GM15510 (cell line): ENCODE results near the gene CD276.

Source experiments
- POLR2A ChIP-seq: IDR thresholded peaks from 3 replicates; pipeline ENCODE4 v1.6.1; 2011; ENCODE audit warnings: borderline replicate concordance; ENCODE audit not compliant: insufficient read length; ENCODE audit errors: extremely low read depth

The CD276 gene

GRCh38 chr15:73680549-73680948 is 3.6 kb upstream of the CD276 start:
- TF ChIP-seq POLR2A, result no peak

- TF ChIP-seq POLR2A, result no peak
Measured at GRCh38 chr15:73681063-73681462, 3.1 kb upstream of the CD276 start.

- no peak for TF ChIP-seq POLR2A
Measured at GRCh38 chr15:73681856-73682599, 2.2 kb upstream of the CD276 start.

- no peak for TF ChIP-seq POLR2A
Measured at GRCh38 chr15:73682600-73683090, 1.5 kb upstream of the CD276 start.

GRCh38 chr15:73683257-73683776 is 866 bp upstream of the CD276 start:
- no peak for TF ChIP-seq POLR2A

GRCh38 chr15:73684581-73685455 is 635 bp downstream of the CD276 start:
- TF ChIP-seq POLR2A, result no peak

GRCh38 chr15:73685981-73686380 is 1.8 kb downstream of the CD276 start:
- no peak for TF ChIP-seq POLR2A

GRCh38 chr15:73686781-73687256 is 2.6 kb downstream of the CD276 start:
- TF ChIP-seq POLR2A, result no peak

GRCh38 chr15:73687351-73687750 is 3.2 kb downstream of the CD276 start:
- no peak for TF ChIP-seq POLR2A

- no peak for TF ChIP-seq POLR2A
Measured at GRCh38 chr15:73688455-73688854, 4.3 kb downstream of the CD276 start.

- TF ChIP-seq POLR2A, result no peak
Measured at GRCh38 chr15:73691396-73691795, 7.2 kb downstream of the CD276 start.

- no peak for TF ChIP-seq POLR2A
Measured at GRCh38 chr15:73694419-73694818, 10.2 kb downstream of the CD276 start.

GRCh38 chr15:73695773-73696640 is 11.8 kb downstream of the CD276 start:
- TF ChIP-seq POLR2A, result no peak

GRCh38 chr15:73696641-73697001 is 12.4 kb downstream of the CD276 start:
- TF ChIP-seq POLR2A, result no peak
